NCI-H2107 (cell line): ENCODE results near the gene PLP2.
"Not testable (repeated sequence)": the region's sequence is repeated elsewhere in the genome, so short reads cannot be mapped to it uniquely, and the experiment has no call there.

ENCODE experiments used
- DNase-seq: peaks from one replicate; lab custom pipeline; 2025; lab: John Stamatoyannopoulos, UW

Gene PLP2

DNA sequence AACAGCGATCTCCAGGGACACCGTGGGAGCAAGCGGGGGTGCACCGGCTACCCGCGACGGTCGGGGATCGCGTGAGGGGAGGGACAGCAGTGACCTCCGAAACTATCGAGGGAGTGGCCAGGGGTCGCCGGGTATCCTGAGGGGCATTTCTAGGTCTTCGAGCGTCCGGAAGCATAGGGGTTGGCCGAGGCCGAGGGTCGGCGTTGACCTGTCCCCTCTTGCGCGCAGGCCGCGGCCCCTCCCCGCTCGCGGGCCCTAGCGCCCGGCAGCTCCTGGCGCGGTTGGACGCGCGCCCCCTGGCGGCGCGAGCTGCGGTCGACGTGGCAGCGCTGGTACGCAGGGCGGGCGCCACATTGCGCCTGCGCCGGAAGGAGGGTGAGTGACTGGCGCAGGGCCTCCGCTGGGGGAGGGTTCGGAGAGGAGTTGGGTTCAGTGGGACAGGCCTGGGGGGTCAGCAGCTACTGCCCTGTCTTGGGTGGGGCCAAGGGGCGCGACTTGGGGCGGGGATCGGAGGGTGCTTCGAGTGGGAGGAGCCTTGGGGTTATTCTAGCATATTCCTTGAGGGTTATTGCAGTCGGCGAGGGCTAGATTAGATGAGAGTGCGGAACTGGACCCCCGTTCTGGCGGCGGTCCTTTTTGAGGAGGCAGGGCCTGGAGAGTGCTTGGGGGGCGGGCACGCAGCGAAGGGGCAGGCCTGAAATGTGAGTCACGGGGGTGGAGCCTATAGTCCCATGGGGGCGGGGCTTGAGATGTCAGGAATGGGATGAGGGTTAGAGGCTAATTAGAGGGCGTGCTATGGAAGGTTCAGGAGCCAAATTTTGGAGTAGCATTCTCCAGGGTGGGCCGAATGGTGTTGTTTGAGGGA lies 7.9 kb upstream of the PLP2 start:
- DNase-seq = peak; percentile 55

GRCh38 chrX:49164589-49165360 lies 6.9 kb upstream of the PLP2 start:
- DNase-seq = no peak

DNA sequence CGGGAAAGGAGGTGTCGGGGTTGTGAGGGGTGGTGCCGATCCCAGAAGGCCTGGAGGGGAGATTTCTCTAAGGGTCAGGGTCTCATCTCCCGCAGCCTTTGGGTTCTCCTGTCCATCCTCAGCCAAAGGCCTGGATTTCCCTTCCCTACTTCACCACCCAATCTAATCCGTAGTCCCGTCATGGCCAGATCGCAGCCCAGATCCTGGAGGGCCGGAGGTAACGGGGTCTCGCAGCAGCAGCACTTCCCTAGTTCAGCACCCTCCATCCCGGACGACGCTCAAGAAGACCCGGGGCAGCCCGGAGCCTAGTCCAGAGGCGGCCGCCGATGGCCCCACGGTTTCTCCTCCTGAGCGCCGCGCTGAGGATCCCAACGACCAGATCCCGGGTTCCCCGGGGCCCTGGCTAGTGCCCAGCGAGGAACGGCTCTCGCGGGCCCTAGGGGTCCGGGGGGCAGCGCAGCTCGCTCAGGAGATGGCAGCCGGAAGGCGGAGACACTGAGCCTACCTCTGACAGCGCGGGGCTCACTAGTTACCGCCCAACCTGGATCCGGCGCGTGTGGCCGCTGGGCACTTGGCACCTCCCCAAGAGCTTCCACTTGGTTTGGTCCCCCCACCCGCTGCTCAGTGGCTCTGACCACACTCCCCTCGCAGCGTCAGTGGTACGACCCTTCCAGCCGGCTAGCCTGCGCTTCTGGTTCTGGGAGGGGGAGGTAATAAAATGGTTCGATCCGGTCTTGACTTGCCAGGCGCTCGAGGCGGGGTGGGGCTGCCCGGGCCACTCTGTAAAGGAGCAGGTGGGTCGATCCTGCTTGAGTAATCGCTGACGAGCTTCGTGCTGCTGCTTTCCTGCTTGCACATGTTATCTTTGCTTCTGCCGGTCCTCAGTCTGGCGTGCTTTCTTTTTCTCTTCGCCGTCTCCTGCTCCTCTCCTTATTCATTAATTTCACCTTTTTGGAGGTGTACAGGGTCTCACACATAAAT lies 5.5 kb upstream of the PLP2 start:
- DNase-seq = peak; percentile 63

DNA sequence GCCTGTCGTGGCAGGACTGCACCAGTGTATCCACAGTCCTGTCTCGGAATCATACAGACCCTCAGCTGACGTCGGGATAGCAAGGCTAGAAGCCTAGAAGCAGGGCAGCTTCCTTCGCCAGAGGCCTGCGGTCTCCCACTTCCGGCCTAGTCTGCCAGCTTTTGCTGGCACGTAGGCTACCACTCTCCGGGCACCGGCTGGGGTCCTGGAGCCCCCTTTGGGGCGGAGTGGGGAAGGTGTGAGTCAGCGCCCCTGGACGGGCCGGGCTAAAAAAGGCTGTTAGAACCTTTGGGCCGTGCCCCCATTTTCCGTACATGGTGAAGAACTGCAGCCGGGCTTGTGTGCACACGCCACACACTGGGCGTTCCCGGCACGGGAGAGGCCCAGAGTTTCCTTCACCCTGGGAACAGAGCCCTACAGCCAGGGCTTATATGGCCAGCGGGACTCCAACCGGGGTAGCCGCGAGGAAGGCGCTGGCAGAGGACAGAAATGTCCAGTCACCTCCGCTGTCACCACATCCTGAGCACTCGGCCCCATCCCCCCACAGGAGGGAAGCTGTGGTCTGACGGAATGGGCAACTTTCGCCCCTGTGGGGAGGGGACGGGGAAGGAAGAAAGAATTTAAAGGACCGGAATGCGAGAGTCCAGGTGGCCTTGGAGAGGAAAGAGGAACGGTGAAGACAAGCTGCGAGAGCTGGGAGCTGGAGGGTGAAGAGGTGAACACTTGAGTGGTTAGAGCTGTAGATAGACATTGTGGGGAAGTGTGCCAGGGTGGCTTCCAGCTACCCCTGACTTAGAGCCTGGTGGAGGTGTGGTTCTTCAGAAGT lies 4.6 kb upstream of the PLP2 start:
- DNase-seq = no peak

- no peak for DNase-seq
Measured at GRCh38 chrX:49167740-49168108, 4.0 kb upstream of the PLP2 start.

GRCh38 chrX:49172280-49172780 lies 632 bp downstream of the PLP2 start:
- peak; percentile 32 for DNase-seq

DNA sequence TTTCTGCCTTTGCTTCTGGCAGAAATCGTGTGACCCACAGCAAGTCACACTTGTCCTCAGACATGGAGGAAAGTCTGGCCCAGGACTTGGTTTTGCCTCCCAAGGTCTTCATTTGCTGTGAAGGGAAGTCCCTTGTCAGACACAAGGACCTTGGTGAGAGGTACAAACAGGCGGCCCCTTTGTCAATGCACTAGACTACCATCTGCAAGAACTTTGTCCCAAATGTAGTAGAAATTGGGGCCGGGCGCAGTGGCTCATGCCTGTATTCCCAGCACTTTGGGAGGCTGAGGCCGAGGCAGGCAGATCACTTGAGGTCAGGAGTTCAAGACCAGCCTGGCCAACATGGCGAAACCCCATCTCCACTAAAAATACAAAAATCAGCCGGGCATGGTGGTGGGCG lies 1.8 kb downstream of the PLP2 start:
- not testable (repeated sequence) for DNase-seq

DNA sequence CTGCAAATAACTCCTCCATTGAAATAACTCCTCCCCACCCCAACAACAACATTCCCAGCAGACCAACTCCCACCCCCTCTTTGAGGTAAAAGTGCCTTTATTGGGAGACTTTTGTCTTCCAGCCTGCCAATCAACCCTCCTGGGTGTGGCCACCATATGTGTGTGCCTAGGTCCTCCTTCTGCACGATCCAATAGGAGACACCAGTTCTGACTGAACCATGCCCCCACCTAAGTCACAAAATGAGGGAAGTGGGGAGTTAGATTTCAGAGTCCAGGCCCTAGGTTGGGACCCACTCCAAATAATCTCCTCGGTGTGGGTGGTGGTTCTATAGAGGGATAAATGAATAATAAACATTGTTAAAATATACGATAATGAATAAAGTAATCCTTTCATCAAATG lies 3.0 kb downstream of the PLP2 start:
- DNase-seq = no peak

GRCh38 chrX:49175435-49176274 lies 4.0 kb downstream of the PLP2 start:
- DNase-seq = no peak

DNA sequence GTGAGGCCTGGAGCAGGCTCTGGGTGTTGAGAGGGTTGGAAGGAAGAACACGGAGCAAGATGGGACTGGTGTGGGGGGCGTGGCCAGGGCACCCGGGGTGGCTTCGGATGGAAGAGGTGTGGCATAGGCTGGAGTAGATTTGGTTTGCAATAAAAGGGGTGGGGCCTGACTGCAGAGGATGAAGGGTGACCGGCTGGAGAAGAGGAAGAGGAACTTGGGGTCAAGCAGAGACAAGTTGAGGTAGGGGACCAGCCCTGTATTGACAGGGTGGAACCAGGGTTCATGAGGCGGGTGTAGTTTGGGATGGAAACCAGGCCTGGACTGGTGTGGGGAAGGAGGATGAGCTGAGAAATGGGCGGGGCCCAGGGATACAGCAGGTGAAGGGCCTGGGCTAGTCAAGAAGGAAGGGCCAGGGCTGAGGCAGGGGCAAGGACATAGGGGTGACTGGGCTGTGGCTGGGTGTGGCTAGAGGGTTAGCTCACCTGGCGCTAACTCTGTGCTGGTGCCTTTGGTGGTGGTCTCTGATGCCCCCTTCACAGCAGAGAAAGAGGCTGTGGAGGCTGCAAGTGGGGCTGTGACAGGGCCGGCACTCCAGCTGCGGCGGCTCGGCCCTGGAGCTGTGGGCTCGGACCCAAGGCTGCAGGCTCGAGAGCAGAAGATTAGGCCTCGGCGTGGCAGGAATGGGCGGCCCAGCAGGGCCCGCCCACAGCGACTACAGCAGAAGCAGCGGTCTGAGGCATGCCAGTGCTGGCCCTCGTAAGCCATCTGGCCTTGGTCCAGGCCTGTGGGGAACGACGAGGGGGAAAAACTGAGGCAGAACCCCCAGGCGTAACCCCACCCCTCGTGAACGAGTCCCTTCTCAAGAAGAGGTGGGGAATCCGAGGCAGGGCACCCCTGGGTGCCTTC lies 5.0 kb downstream of the PLP2 start:
- no peak for DNase-seq

DNA sequence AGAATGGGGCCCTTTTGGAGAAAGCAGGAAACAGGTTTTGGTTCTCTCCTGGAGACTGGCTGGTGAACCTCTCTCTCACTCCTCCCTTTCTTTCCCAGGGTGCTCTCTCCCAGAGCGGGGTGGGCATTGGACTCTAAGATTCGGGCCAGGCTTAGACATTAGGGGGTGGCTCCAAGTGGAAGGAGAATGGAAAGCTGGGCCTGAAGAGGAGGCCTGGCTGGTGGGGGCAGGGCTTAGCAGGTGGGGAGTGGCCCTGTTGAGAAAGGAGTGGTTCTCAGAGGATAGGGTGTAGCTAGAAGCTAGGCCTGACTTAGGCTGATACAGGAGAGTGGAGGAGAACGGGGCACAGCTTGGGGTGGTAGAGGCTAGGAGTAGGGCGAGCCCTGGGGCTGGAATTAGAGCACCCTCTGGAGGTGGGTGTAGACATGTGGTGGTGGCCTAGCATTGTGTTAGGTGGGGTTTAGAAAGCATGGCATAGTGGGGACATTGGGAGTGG lies 5.7 kb downstream of the PLP2 start:
- no peak for DNase-seq

GRCh38 chrX:49177873-49178480 lies 6.3 kb downstream of the PLP2 start:
- no peak for DNase-seq

GRCh38 chrX:49178537-49178936 lies 6.8 kb downstream of the PLP2 start:
- DNase-seq = no peak

DNA sequence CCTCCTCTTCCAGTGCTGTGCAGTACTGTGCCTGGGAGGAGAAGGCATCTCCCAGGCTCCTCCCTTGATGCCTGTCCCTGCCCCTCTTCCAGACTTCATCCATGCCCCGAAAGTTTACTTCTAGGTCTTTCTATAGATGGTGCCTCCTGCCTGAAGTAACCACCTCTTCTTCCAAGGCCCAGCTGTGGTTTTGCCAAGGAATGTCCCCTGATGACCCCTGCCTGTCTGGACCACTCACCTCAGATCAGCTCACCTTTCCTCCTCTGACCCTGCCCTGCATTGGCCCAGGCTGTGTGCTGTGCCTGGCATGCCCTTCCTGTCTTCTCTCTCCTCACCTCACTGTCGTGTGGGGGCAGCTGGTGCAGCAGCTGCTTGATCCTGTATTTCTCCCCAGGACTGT lies 7.7 kb downstream of the PLP2 start:
- DNase-seq = no peak

GRCh38 chrX:49183701-49184281 lies 12.1 kb downstream of the PLP2 start:
- DNase-seq = no peak

DNA sequence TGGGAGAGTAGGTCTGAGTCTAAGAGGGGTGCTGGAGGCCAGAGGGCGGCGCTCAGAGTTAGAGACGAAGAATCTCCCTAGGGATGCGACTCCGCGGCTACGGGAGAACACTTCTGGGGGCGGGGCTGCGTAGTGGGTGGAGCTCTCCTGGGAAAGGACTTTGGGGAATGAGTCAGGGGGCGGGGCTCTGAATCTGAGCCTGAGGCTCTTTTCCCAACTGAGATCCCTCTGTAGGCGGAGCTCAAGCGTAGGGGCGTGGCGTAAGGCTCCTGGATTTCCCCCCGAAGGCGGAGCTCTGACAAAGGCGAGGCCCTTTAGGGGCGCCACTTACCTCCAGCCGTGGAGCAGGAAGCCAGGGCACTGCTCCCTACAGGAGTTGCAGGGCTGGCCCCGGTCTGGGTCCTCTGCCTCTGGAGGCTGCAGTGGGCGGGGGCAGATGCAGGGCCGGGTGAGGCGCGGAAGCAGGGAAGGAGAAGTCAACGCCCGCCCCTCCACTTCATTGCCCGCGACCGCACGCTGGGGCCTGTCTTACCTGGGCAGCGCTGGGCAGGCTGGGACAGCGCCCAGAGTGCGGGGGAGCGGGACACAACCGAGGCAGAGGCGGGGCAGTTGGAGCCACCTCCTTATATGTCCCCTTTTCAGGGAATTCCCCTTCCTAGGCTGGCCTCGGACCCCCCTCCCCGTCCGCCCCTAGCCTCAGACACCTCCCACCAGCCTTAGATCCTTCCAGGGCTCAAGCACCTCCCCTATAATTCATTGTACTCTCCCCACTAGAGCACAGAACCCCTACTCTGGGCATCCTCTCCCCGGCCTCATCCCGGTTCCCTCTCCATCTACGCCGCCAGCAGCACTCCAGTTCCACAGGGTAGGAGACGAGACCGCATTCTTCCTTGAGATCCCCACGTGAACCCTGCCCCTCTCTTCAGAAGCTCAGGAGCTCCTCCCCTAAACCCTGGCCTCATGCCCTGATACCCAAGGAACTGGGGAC lies 12.9 kb downstream of the PLP2 start:
- DNase-seq = peak; percentile 95
